ENCODE data around the gene AHNAK2.

Gene AHNAK2

DNA sequence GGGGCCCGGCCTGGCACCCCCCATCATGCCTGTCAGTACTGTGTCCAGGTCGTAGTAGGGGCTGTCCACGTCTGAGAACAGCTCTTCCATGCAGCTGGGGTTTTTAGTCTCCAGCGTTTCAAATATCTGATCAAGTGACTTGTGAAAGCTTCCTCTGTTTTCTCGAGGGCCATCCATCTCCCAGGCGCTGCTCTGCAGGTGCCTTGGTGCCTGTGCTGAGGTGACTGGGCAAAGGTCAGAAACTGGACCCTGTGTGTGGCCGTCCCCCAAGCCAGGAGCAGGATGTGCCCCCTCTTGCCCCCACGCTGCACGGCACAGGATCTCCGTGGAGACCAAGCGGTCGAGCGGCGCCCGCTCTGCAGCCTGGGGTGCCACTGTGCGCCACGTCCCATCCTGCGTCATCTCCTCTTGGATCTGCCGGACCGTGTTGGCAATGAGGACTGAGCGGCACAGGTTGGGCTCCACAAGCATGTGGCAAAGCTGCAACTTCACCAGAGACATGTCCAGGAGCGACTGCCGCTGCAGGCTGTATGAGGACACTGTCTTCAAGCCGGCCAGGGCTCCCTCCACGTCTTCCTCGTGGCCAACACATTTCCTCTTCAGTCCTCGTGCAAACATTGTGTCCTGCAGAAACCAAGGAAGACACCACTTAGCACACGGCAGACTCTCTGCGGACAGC lies 33.3 kb upstream of the AHNAK2 start:
- FAIRE-seq: no peak

DNA sequence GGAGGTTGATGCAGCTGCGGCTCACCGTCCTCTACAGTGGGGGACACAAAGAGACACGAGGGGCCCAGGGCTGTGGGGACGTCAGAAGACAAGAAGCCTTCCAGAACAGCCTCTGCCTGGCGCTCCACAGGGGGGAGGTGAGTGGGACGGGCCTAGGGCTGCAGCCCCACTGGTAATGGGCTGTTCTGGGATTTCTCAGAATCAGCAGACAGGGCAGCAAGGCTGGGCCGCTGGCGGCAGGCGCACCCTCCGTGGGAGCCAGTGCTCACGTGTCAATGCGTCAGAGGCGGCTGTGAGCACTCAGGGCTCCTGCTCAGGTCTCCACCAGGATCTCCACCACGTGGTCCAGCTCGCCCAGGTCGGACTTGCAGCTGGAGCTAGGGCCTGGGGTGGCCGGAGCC lies 32.7 kb upstream of the AHNAK2 start:
- FAIRE-seq: no peak

DNA sequence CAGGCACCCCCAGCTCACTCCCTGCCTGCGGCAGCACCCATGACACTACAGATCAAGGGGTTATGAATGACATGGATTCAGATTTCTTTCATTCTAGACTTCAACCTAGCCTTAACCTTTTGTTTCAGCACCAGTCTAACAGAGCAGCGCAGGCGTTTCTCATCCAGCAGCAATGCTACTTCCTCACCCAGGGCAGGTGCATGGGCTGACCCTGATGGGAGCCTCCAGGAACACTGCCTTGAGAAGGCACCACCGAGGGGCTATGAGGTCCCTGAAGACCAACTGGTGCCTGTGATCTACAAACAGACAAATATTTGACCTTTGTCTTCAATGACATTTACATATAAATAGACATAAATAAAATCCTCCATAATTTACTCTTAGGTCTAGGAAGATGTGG lies 31.9 kb upstream of the AHNAK2 start:
- no peak for FAIRE-seq

DNA sequence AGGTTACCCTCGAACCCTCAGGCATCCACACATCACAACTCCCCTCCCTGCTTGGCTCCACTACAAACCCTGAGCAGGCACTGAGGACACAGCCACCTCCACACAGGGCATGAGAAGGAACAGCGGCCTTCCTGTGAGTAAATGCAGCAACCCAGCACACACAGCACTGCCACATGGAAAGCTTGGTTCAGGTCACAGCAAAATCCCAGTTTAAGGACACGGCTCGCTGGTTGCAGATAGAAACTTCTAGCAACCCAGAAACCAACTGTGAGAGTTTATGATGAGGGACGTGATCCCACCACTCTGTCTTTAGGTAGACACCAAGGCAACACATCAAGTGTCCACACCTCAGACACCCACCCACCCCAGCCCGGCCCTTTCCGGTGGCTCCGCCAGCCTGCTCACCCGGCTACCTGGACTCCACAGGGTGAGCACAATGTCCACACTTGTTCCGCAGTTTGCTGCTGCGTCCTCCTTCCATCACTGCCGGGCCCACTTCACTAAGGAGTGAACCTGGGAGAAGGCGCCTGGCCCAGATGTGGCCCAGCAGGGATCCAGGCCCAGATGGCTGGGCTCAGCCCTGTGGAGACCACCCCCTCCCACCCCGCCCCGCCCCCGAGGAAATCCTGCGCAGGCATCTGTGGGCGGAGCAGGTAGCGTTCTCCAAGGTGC lies 29.6 kb upstream of the AHNAK2 start:
- FAIRE-seq: no peak

DNA sequence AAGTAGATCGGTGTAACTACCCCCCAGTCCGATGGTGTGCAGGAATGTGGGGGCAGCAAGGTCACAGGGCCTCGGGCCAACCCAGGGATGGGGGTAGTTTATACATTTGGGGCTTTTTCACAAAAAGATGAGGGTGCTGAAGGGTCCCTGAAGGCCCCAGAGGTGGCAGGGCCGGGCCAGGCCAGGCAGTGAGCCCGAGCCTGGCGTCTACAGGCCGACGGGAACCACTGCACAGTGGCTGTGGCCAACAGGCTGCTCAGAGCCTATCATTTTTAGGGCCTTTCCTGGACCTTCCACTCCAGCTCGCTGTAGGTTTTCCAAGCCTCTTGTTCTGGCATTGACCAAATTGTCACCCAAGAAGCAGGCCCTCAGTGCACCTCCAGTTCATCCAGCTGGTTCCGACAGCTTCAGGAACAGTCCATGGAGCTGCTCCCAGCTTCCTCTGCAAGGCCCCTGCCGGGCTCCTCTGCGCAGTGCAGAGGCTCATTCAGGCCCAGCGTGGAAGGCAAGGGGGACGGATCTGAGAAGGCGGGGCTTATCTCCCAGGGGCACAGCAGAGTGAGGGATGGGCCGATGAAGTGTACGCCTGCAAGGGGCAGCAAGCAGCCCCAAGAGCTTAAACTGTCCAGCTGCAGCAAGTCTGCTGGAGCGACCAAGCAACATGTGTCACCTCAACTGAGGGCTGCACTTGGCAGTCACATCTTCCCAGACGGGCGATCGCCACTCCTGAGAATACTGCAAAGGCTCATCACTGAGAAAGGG lies 28.8 kb upstream of the AHNAK2 start:
- FAIRE-seq: no peak

DNA sequence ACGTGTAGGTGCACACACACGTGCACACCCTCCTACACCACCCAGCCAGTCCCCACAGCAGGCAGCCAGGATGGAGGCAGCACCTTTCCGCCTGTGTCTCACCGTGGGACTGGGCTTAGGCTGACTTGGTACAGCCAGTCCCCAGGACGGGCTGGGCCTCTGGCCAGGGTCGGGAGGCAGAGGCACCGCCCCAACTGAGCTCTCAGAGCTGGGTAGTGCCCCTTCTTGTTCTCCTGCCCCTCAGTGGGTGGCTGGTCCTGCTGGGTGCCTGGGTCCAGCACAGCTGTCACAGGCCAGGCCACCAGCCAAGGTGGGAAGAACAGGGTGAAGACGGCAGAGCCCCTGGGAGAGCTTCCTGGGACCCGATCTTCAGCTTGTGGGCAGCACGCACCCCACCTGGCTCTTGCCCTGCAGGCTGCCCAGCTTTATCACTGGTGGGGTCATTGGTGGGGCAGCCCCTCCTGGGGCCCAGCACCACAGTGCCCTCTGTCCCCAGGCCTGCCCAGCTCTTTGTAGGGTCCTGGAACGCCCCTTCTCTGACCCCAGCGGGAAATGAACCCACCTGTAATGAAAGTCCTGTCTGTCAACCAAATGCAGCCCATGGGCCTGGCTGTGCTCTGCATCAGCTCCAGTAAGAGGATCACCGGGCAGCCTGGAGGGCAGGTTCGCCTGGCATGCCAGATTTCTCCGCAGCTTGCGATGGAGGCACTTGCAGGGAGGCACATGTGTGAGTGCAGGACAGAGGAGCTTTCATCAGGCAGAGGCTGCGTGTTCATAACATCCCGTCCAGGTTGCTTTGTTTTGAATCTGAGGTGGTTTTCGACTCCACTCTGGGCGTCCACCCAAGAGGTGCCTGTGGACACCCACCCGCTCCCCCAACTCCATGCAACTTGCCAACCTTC lies 28.0 kb upstream of the AHNAK2 start:
- FAIRE-seq: no peak

DNA sequence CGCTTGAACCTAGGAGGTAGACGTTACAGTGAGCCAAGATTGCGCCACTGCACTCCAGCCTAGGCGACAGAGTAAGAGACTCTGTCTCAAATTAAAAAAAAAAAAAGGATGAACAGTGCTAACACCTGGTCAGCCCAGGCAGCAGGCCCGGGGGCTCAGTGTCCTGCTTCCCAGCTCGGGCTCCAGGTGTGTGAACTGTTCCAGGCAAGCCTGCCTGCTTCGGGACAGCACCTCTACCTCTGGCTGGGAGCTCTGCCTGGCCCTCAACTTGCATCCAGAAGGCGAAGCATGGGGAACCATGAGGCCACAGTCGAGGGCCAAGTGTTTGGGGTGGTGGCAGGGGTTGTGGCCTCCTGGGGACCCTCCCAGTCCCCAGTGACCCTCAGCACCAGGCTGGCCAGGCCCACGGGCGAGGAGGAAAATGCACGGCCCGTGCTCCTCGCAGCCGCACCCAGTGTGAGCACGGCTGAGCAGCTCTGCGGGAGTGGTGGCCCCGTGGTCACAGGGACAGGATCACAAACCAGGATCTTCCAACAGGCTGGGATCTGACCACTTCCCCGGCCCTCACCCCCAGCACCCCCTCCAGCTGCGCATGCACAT lies 27.3 kb upstream of the AHNAK2 start:
- no peak for FAIRE-seq

DNA sequence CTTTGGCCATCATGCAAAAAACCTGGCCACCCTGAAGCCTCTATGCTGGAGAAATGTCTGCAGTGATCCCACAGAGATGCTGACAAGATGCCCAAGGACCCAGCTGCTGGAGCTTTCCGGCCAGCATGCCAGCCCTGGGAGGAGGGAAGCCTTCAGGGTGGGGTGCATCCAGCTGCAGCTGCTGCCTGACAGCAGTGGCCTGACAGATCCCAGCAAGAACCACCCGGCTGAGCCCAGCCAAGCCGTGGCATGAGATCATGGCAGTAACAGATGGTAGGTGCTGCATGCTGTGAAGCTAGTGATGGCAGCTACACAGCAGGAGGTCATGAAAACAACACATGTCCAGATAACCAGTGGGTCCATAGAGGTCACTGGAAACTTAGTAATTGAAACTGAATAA lies 21.2 kb upstream of the AHNAK2 start:
- no peak for FAIRE-seq

DNA sequence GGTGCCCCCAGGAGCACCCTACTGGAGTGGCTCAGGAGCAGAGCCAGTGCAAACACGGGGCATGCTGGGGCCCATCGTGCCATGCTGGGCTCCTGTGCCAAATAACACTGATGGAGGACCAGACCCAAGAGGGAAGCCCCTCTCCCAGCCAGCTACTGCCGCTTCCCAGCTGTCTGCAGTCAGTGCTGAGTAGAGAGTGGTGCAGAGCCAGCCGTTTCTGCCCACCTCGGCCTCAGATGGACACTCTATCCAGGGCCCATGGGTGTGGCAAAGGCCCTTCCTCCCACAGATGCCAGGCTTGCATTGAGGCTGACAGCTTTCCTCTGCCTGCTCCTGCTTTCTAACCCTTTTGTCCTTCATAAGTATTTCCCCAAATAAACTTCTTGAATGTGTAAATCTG lies 20.6 kb upstream of the AHNAK2 start:
- no peak for FAIRE-seq

DNA sequence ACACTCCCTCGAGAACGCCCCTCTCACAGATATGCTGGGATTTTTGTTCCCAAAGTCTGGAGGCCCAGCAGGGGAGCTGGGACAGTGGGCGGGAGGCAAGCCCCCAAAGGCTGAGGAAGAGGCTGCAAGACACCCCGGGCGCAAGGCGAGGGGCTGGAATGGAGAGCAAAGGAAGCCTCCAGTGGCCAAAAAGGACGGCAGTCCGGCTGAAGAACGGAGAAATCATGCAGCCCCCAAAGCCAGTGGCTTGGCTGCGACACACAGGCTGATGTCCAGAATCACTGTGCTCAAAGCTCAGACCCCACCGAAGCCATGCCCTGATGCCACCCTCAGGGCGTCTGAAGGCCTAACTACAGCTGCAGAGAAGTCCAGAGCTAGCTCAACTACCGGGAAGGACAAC lies 18.3 kb upstream of the AHNAK2 start:
- no peak for FAIRE-seq

DNA sequence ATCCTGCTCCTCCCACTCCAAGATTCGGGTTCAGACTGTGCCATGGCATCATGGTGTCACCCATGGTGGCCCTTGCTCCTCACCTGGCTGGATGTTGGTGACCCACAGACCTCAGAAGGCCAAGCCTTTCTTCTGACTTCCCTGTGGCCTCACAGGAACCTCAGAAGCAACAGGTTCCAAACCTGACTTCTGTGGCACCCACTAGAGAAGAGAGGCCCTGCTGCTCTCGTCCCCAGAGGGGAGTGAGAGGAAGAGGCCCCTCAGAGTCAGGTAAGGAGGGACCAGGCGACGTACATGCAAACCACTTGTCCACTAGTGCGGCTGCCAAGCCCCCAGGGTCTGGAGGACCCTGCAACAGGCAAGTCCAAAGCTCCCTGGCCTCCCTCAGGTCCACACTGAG lies 17.9 kb upstream of the AHNAK2 start:
- no peak for FAIRE-seq

DNA sequence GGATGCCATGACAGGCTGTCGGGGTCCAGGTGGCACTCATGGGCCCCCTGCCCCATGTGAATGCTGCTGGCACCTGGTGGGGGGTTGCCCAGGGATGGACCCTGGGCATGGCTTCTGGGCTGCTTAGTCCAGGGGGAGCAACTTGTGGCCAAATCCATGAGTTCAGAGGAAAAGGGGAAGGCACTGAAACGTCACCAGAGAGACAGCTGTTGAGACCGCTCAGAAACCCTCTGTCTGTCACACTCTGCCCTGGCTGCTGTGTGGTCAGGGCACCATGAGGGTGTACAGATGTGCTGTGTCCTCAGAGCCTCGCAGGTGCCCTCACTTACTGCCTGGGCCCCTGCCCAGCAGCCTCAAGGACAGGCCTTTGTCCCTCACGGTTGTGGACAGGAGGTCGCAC lies 16.8 kb upstream of the AHNAK2 start:
- FAIRE-seq: no peak

DNA sequence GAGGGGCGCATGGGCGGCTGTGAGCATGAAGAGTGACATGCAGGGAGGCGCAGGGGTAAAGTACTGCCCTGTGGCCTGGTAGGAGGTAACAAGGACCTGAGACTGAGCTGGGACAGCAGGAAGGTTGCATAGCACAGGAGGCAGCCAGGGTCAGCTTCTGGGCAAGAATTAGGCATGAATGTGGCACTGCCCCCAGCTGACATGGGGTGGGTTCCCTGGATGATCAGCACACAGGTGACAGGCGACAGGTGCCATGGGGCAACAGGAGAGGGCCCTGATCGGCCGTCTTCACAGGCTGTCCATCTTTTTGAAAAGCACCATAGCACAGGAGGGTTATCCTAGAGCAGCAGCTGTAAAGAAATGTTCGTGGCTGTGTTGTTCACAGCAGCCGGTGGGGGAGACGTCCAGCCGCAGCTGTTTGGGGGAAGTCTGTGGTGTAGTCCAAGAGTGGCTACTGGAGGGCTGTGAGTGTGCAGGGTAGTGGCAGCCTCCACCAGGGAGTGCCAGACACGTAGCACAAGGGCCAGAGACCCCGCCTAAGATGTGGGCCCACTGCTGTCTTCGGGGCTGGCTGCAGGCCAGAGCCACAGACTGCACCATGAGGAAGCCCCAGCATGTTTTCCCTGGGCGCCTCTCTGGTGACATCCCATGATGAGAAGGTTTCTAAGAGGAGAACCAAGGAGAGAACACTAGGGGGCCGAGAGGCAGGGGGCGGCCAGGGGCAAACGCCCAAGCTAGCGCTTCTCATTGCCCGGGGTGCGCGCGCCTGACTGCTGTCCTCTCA lies 15.8 kb upstream of the AHNAK2 start:
- FAIRE-seq: no peak

DNA sequence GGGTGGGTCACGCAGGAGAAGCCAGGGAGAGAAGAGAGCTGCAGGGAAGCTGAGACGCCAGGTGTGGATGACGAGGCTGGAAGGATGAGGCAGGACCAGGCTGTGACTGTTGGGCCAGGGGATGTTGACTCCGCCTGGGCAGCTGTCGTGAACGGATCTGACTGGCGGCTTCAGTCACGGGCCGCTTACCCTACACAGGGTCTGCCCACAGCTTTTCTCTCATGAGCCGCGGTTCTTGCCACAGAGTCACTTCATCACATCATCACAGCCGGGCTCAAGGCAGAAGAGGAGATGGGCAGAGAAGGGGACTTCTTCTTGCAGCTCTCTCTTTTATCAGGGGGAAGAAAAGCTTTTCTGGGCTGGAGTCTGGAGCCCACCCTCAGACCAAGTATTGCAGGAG lies 15.1 kb upstream of the AHNAK2 start:
- no peak for FAIRE-seq

DNA sequence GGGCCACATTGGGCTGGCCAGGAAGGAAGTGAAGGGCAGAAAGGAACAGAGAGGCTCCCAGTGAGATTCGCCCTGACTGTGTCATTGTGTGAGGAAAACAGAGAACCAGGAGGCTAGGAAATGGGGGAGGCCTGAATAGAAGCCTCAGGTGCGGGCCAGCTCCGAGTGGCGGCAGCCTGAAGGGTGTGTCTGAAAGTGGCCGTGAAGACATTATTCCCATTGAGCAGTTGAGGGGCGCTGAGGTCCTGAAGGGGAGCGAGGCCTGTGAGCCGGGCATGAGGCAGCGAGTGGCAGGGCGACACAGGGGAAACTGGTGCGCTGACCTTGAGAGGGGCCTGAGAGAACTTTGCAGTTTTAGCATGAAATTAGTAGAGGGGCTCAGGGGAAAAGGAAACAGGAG lies 14.3 kb upstream of the AHNAK2 start:
- no peak for FAIRE-seq

DNA sequence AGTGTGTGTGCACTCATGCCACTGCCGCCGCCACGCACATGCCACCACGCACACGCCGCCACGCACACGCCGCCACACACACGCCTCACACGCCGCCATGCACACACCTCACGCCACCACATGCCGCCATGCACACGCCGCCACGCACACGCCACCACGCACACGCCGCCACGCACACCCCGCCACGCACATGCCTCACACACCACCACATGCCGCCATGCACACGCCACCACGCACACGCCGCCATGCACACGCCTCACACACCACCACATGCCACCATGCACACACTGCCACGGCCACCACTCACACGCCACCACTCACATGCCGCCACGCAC lies 13.7 kb upstream of the AHNAK2 start:
- no peak for FAIRE-seq

DNA sequence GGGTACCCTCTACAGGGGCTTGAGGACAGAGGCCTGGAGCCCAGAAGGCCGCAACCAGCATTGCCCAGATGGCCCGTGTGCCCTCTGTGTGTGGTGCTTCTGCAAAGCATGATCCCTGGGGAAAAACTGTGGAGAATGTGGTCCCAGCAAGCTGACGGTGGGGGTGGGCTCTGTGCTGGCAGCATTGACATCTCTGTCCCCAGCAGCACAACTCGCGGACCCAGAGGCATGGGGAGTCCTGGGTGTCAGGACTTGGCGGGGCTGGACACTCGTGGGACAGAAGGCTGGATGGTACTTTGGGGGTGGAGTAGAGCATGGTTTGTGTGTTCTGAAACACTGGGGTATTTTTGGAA lies 11.8 kb upstream of the AHNAK2 start:
- no peak for FAIRE-seq

DNA sequence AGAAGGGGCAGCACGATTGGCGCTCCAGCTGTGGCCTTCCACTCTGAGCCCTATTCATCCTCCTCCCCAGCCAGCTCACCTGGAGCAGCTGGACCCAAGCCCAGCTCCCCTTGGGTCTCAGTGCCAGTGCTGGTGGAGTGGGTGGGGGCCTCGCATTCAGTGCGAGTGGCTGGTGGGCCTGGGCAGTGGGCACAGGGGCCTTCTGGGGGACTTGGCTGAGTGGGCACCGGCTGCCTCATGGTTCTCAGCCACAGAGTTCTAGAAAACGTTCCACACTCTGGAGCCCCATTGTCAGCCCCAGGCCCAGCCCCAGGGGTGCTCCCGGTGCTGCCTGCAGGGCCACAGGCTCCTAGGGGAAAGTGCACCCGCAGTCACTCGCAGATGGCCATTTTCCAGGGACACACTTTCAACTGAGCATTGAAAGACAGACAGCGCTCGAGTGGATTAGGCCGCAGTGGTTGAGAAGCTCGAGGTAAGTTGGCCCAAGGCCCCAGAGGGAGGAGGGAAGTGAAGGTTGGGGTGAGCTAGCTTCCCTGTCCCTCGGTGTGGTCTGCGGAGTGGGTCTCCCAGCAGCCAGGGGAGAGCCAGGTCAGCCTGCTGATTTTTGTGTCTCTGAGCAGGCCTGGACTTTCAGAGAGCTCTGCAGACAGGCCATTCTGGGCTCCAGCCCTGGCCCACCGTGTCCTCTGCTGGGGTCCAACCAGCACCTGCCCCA lies 11.2 kb upstream of the AHNAK2 start:
- FAIRE-seq: no peak

DNA sequence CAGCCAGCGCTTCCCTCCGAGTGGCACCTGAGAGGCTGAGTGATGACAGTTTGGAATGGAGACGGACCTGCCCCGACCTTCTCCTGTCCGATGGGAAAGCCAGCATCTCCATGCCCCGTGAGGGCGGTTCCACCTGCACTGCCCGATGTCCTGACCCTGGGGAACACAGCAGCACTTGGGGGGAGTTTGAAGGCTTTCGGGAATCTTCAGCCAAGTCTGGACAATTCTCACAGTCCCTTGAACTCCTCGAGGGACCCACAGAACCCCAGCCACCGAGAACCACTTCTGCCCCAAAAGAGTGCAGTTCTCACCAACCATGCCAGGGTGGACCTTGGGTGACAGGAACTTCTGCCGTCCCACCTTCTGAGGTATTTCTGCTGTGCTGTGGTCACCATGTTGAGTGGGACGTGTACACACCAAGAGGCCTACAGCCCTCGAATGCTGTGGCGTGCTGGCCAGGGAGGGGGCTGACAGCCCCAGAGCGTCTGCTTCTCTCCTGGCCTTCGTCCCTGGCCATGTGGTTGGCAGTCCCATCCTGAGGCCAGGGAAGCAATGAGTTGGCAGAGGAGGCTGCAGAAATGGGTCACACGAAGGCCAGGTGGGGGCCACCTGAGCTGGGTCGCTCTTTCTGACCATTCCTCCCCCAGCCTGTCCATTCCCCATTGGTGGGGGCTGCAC lies 8.5 kb upstream of the AHNAK2 start:
- FAIRE-seq: no peak

DNA sequence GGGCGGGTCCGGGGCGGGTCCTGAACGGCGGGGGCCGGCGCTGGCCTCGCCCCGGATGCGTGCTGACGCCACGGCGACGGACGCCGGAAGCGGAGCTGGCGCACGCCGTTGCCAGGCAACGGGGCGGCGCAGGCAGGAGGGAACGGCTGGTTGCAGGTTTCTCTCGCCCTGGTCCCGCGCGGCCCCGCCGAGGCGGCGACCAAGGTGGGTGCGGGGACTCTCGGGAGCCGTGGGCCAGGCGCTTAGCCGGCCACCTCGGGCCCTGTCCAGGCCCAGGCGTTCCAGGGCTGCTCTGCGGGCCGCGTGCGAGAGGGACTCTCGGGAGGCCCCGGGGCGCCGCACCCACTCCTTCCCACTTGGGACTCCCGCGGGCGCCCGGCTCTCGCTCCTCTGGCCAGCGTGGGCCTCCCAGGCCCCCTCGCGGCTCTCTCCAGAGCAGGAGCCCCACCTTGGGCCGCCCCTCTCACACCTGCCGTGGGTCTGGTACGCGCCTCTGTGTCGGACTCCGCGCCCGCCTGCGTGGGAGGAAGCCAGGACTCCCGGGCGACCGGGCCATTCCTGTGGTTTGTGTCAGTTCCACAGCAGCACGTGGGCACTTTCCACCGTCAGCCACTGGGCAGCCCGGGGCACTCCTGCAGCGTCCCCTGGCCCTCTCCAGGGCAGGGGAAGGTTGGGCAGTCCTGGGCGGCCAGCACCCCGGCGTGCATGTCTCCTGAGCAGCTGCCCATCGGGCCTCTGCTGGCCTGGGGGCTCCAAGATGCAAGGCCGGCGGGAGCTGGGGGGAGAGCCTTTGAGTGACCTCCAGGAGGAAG lies 7.7 kb upstream of the AHNAK2 start, which contains the start of gene CLBA1:
Gene CLBA1 (plus strand): TSS at position 114 of the 812 bp plus-strand sequence. CDS start 644 bp downstream, at position 758.
- FAIRE-seq: no peak

All from colon (tissue), 2 donors.